HG03575 (cell line): ENCODE results near the gene WIPF1.

Experiments used
- ATAC-seq: cut with Tn5 transposase; IDR thresholded peaks from one replicate; pipeline ENCODE4 v1.9.1; 2021; ENCODE audit not compliant: unreplicated experiment, insufficient number of reproducible peaks, low FRiP score; ENCODE audit errors: extremely low read depth

The WIPF1 gene

GRCh38 chr2:174597345-174598047 lies at the start of gene WIPF1:
WIPF1 (minus strand) TSS chr2:174597804; CDS start chr2:174585573, 12,231 bp downstream.
- ATAC-seq, result no peak

GRCh38 chr2:174645296-174645695 lies 47.7 kb upstream of the WIPF1 start:
- no peak for ATAC-seq

GRCh38 chr2:174644406-174644805 lies 46.8 kb upstream of the WIPF1 start:
- no peak for ATAC-seq

GRCh38 chr2:174643356-174643755 lies 45.8 kb upstream of the WIPF1 start:
- ATAC-seq, result no peak

- no peak for ATAC-seq
Observed at GRCh38 chr2:174641168-174641567, 43.6 kb upstream of the WIPF1 start.

- ATAC-seq, result no peak
Observed at GRCh38 chr2:174636987-174637386, 39.4 kb upstream of the WIPF1 start.

GRCh38 chr2:174635776-174636404 lies 38.3 kb upstream of the WIPF1 start:
- ATAC-seq, result no peak

GRCh38 chr2:174635015-174635593 lies 37.5 kb upstream of the WIPF1 start:
- no peak for ATAC-seq

GRCh38 chr2:174634130-174635014 lies 36.8 kb upstream of the WIPF1 start:
- ATAC-seq, result peak; percentile 65

- no peak for ATAC-seq
Observed at GRCh38 chr2:174633623-174633930, 36.0 kb upstream of the WIPF1 start.

- no peak for ATAC-seq
Observed at GRCh38 chr2:174632841-174633622, 35.4 kb upstream of the WIPF1 start.

GRCh38 chr2:174631009-174631981 lies 33.7 kb upstream of the WIPF1 start:
- ATAC-seq, result no peak

GRCh38 chr2:174630107-174630506 lies 32.5 kb upstream of the WIPF1 start:
- ATAC-seq, result no peak

GRCh38 chr2:174629506-174629905 lies 31.9 kb upstream of the WIPF1 start:
- no peak for ATAC-seq

- no peak for ATAC-seq
Observed at GRCh38 chr2:174628528-174629169, 31.0 kb upstream of the WIPF1 start.

- ATAC-seq, result no peak
Observed at GRCh38 chr2:174627216-174627615, 29.6 kb upstream of the WIPF1 start.

- no peak for ATAC-seq
Observed at GRCh38 chr2:174624895-174625430, 27.4 kb upstream of the WIPF1 start.
